GM18870 (cell line): ENCODE data around the gene TENM4.

Experiments used
- ATAC-seq: cut with Tn5 transposase; IDR thresholded peaks from one replicate; pipeline ENCODE4 v1.9.1; 2021; ENCODE audit warnings: moderate library complexity; ENCODE audit not compliant: unreplicated experiment

TENM4 gene

DNA sequence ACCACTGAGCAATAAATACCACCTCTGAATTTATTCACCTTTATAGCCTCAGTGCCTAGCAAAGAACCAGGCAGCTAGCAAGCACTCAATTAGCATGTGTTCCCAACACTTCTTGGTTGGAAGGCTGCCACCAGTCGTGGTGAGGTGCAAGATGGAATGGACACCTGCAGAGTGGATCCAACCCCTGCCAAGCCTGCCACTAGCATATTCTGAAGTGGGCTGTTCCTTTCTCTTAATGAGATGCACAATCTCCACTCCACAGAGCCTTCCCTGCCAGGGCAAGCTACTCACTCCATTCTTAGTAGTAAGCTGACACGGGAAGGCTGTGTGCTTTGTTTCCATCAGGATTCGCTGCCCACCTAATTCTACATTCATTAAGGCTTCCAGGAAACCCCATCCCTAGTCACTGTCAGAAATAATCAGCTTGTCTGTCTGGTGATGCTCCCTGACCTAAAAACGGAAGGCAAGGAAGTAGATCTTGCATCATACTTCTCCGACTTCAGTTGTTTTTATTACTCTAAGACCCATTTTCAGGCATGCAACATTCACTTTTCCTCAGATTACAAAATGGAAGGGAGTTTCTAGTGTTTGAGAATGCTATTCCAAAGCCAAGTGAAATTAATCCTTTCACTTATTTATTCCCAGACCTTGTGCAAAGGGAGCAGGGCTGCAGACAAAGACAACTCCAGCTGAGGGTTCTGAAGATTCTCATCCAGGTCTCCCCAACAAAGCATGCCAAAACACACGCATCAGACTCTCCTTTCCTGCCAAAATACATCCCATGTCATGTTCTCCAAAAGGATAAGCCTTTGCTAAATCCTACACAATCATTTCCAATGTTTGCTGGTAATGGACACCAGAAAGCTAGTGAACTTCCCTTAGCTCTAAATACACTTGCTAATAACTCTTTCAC lies 128.0 kb downstream of the TENM4 start:
- ATAC-seq: no peak

DNA sequence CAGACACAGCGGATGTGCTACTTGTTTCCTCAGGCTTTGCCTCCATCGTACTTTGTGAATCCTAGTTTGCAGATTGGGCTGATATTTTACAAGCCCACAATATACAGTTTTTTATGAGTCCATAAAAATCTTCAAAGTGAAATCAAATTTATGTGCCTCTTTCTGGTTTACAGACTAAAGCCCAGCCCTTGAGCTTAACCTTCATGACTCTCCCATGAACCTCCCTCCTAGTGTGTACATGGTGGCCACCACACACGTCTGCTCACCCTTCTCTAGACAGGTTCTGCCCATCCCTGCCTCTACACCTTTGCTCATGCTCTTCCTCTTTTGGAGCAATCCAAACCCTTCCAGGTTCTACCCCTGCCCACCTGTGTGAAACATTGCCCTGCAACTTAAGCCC lies 129.4 kb downstream of the TENM4 start:
- ATAC-seq: no peak

DNA sequence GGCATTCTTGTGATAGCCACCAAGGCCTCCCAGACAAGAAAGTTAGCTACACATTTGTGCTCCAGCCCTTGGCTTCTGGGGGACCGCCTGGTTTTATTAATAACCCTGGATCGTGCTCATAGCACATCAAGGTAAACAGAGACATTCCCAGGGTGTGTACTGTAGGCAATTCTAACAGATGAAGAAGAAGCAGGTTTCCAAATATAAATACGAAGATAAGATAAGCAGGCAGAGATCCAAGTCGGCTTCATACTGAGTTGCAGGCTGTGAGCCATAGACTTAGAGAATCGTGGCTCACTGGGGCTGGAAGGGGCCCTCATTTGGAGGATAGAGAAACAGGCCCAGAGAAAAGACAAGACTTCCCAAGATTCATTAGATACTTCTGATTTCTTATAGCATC lies 131.4 kb downstream of the TENM4 start:
- ATAC-seq: no peak

DNA sequence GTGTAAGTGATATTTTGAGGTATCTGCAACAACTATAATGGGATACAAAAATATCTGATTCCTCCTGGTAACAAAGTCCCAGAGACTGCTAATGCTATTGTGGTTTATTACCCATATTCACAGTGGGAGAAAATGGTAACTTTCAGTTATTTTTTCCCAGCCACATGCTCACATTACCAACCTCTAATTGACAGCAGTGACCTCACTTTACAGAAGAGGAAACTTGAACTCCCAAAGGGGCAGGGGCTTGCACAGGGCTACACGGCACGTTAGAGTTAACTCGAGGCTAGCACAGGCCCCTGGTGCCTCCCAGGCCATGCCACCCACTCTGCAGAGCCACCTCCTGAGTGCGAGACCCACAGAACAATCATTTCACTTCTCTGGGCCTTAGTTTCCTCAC lies 132.4 kb downstream of the TENM4 start:
- ATAC-seq: no peak

DNA sequence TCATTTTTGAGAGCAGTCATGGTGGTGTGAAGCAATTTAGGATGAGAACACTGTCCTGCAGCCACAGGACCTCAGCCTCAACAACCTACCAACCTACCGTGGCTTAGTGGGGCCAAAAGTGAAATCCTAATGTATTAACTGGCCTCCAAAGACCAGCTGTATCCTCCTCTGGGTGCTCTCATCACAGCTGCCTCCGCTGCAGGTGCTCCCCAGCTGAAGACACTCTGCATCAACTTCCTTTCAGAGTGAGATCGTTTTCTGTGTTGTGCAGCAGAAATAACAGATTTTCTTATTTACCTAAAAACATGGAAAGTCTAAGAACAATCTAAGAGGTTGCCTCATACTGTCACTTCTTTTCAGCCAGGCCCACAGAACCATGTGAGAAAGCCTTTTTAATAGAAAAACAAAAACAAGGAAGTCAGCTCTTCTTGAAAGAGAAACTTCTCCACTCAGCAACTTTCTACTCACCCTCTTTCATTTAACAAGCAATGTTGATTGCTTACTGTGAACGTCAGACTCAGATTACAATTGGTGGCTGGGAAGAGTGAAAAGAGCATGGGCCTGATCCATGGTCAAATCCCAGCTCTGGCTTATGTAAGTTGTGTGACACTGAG lies 136.1 kb downstream of the TENM4 start:
- ATAC-seq: no peak

DNA sequence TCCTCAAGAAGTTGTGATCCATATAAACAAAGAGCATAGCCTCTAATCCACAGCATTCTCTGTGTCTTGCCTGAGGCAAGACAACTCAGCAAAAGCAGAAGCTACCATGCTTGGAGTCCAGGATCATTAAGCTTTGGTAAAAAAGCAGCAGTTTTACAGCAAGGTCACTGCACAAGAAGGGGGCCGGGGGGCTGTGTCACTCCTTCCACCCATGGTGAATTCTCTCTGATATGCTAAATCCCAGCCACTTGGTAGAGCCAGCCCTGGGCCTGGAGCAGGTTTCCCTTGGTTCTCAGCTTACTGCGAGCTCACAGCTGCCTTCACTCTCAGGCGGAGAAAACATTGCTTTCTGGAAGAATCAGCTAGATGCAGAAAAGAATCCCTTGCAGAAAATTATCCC lies 144.7 kb downstream of the TENM4 start:
- no peak for ATAC-seq

DNA sequence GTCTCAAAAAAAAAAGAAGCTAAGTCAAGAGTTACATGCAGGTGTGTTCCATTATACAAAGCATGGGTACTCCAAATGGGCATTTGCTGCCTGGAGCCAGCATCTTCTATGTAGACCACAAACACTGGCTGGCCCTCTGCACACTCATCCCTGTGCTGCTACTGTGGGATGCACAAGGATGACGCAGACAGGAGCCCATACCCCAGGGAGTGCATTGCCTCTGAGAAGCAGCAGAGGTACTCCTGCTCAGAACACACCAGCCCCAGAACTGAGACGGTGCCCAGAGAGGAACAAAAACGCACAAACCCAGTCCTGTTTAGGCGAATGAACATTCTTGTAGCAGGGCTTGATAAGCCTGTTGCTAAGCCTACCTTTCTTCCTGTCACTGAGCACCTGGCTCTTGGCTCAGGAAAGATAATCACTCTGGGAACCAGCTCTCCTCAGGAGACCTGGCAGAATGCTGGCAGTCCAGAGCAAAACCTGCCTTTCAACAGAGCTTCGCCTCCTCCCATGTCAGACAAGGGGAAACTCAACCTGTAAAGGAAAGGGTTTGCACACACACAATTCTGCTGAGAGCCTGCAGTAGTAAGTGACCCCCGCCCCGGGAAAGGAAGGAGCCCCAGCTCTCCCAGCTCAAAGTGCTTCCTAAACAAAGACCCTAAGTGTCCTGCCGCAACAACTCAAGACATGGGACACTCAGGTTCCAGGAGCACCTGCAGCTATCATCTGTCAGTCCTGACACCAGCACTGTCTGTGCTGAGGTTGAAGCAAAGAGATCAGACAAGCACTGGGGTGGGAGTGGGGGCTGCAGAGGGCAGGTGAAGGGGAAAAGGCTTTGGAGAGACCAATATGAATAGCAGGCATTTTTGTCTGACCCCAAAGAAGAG lies 145.7 kb downstream of the TENM4 start:
- ATAC-seq: no peak

DNA sequence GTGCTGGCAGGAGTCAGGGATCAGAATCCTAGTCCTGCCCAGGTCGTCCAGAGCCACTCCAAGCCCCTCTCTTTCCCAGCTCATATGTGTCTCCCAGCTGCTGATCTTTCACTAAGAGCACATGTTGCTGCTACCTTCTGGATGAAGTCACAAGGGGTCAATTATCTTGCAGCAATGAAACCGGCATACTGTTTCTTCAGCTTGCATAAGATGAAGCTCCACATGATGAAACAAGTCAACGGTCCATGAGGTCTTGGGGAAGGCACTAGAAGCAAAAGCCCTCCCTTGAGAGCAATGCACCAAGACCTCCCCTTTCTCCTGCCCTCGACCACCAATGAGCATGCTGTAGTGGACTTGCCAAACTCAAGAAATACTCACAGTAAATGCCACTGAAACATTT lies 148.9 kb downstream of the TENM4 start:
- no peak for ATAC-seq

DNA sequence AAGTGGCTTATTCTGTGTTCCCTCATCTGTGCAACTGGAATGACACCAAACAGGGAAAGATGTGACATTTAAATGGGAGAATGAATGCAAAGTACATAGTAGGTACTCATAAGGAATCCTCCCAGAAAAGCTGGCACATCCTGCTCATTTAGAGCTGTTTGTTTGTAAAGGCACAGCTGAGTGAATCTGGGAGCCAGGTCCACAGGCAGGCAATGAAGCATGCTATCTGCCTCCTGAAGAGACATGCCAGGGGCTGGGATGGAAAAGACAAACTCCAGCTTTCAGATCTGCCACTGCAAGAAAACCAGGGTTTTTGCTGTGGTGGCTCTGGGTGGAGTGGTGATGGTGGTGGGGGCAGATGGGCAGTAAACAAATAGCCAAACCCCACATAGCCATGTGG lies 150.1 kb downstream of the TENM4 start:
- ATAC-seq: no peak

DNA sequence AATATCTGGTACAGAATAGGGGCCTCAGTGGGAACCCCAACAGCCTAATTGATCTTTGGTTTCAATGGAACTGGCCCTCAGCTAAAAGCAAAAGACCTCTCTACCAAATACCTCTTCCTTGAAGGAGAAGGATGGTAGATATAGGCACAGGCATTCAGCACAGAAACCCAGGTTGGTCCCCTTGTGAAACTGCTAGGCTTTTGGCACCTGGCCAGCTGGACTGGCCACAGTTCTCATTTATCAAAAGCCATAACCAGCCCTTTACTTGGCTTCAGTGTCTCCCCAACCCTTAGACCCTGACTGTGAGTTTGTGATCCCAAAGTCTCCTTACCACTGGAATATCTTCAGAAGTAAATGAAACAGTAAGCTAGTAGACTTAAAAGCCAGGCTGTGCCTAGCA lies 152.9 kb downstream of the TENM4 start:
- ATAC-seq: no peak

DNA sequence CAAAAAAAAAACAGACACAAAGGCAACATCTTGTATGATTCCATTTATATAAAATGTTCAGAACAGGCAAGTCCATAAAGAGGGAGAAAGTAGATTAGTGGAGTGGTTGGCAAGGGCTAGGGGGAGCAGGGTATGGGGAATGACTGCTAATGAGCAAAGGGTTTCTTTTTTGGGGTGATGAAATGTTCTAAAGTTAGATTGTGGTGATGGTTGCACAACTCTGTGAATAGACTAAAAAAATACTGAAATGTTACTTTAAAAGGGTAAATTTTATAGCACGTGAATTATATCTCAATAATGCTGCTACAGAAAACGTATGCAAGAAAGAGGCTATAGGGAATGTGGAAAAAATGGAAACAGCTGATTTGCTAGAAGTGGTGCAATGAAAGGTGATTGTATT lies 155.1 kb downstream of the TENM4 start:
- ATAC-seq: no peak

DNA sequence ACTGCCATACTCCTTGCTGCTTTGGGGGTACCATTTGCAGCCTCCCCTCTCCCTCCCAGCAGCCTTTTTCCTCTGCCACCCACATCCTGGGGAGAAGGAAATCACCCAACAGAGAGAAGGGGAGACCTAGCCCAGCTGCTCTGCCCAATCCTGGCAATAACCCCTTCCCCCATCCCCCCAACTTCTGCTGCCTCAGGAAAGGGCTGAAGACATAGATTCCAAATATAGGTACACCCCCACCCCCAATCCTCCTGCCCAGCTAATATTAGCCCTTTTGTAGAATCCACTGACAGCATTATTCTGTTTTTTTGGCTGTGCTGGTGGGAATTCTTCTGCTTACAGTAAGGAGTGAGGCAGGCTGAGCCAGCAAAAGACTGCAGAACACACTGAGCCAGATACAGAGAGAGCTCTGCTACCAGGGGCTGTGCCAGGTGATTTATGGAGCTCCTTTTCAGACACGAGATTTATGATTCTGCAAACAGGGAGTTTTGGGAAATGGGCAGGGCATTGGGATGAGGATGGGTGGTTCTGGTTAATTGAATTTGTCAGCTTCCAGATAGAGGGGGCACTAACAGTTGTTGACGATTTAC lies 164.0 kb downstream of the TENM4 start:
- no peak for ATAC-seq

DNA sequence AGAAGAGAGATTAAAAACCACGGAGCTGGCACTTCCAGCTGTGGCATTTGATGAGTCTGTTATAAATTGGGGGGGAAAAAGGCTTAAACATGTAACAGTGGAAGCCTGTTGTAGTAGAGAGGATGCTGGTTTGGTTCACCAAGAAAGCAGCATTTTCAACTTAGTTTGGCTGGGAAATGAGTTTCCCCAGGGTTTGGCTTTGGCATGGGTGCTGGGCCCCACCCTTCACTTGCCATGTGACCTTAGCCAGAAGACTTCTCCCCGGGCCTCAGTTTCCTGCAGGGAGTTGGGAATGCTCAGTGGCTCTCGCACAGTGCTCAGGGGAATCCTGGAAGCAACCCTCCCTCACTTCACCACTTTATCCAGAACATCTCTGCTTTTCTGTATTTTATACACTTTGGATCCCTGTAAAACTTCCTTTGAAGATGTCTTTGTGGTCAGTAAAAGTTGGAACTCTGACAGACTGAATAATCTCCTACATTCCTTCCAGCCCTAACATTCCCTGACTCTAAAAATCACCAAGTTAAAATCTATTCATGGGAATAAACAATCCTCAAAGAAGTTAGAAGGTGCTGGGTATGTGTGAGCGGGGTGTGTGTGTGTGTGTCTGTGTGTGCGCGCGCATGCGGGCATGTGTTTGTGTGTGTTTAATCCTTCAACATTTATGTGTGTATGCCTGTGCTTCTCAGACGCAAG lies 166.0 kb downstream of the TENM4 start:
- no peak for ATAC-seq

DNA sequence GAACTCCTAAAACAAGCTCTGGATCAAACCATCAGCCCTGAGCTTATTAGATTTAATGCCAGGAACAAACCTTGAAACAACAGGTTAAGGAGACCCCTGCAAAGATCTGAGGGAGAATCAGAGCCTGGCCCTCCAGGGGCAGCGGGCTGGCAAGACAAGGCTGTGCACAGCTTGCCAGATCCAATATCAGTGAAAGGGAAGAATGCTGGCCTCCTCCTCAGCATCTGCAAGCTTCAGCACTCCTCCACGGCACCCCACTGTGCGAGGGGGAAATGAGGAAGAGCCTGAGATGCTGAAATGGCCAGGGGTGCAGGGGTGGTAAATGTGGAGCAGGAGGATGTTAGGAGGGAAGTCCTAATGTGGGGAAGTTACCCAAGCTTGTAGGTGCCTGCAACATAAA lies 167.0 kb downstream of the TENM4 start:
- ATAC-seq: no peak

DNA sequence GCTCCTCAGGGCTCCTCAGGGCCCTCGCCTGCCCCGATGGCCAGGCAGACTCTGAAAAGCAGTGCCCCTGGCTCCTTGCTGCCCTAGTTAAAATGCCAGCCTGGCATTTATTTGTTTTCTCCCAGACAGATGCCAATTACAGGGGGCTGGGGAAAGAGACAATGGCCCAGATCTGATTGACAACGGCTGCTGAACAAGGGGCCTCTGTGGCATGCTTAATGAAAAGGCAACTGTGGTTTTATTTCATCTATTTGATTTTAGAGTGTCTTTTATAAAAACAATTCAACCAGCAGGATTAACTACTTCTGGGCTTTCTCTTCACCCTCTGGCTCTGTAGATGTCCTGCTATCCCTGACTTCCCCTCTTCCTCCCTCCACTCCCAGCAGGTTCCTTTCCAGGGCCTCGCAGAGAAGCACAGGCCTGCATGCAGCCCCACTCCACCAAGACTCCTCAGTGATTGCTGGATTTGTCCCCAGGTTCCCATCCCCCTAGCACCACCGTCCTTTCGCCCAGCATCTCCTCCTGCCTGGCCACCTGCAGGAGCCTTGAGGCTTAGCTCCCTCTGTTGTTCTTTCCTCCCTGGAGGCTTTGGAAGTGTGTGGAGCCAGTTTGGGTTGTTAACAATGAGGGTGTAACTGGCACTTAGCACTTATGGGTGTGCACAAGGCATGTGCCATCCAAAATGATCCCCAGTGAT lies 171.1 kb downstream of the TENM4 start:
- no peak for ATAC-seq

DNA sequence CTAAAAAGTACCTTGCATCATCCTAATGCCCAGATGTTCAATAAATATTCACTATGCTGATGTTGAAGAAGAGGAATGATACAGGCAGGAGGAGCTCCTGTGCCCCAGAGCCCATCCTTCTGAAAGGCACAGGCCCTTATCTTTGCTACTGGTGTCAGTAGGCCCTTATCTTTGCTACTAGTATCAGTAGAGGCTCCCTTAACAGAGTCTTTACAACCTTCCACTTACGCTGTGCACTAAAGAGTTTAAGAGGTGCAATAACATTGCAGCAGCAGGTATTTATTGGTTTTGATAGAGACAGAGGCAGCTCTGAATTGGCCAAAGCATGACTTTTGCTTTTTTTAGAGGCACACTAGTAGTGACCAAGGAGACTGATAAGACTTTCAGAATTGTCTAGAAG lies 174.4 kb downstream of the TENM4 start:
- no peak for ATAC-seq

DNA sequence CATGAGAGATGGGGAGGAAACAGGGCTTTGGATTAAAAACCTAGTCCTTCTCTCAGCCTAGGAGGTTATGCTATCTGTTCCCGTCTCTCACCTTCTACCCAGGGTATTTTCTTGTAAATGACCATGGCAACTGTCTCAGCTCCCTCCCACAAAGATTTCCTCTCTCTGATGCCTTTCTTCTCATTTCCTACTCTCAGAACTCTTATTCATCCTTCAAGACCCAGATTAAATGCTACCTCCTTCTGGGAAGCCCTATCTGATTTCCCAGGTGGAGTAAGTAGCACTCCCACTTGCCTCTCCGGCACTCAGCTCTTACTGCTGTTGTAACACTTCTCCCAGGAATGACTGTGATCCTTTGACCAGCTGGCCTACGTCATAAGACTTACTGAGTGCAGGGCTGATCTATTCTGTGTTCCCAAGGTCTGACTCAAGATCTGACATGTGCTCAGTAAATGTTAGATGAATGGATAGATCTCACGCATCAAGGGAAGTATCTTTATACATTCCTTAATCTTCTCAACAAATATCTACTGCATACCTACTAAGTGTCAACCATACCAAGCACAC lies 175.0 kb downstream of the TENM4 start:
- no peak for ATAC-seq

DNA sequence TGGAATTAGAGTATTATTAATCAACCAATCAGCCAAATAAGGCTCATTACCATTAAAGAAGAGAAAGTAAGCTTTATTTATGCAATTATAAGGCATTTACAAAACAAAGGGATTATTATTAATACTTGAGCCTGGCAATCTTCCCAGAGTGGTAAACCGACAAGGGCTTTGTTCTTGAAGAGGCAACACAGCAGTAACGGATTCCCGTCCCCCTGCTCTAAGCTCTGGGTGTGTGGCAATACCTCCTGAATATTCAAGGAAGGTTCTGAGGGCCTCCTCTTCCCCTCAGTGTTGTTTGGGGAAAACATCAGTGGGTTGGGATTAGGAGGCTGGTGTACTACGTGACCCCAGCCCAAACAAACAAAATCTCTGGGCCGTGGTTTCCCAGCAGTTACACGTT lies 176.5 kb downstream of the TENM4 start:
- no peak for ATAC-seq

DNA sequence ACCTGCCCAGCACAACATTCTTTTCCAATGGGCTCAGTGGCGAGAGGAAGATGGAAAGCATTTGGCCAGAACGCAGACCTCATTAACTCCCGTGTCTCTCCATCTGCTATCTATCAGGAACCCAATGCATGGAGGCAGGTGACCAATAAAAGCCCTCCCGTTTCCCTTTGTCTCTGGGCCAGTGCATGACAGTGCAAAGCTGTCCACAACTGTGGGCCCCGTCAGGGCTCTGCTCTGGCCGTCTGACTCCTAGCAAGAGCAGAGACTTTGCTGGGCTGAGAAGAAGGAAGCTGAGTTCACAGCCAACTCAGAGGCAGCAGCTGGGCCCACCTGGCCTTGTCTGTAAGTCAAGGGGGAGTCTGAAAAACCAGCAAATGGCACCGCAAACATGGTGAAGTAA lies 177.8 kb downstream of the TENM4 start:
- no peak for ATAC-seq

DNA sequence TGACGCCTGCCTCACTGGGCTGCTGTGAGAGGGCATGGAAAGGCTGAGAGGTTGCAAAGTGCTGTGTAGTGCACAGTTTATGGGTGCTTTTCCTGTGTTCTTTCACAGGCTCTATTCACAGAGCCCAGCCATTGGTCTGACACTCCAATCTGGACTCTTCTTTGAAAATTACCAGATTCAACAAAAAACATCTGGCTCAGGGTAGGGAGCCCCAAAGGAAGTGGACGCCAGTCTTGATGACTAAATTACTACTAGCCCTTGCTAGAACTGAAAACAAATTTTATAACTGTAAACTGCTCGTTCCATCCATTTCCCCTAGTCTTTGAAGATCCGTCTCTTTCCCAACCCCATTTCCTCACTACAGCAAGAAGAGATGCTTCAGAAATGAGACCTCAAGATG lies 178.6 kb downstream of the TENM4 start:
- ATAC-seq: no peak
